Kidney (tissue), 14 donors: ENCODE results near the gene TOR3A. TPM values are rescaled to one million over a fixed set of nuclear protein-coding genes. Genes with fewer than 3 reads are reported as not detected.
A peak's percentile ranks its signal among the peaks of the same experiment; 100 is the strongest.

ENCODE experiments used
- DNase-seq, 5 donors: peaks; one replicate each; pipeline ENCODE4 v3.0.0-alpha.2; 2013 to 2020
- FAIRE-seq: peaks from 2 replicates; lab custom pipeline; 2012; peaks lifted over from hg19 to GRCh38; lab: Jason Lieb, UNC
- H3K27ac ChIP-seq, 2 donors: one replicate each; pipeline ENCODE4 v1.7.0; 2013; ENCODE audit warnings: low read depth in 2 of 2, low read length in 2 of 2, inconsistent platforms in 1 of 2
- H3K27me3 ChIP-seq: one replicate; pipeline ENCODE4 v1.7.1; 2013; ENCODE audit warnings: low read length, inconsistent platforms; ENCODE audit not compliant: control insufficient read depth, insufficient read depth
- H3K36me3 ChIP-seq, 3 donors: one replicate each; pipeline versions ENCODE4 v1.7.0 to v1.7.1; 2013; ENCODE audit warnings: low read length in 3 of 3, control low read depth in 1 of 3, inconsistent platforms in 1 of 3; ENCODE audit not compliant: insufficient read depth in 3 of 3, control insufficient read depth in 2 of 3
- H3K4me1 ChIP-seq, 3 donors: one replicate each; pipeline versions ENCODE4 v1.7.0 to v1.7.1; 2013; ENCODE audit warnings: low read length in 3 of 3, inconsistent platforms in 1 of 3, low read depth in 1 of 3; ENCODE audit not compliant: control insufficient read depth in 2 of 3, insufficient read depth in 2 of 3
- H3K4me3 ChIP-seq, 3 donors: one replicate each; pipeline versions ENCODE4 v1.7.0 to v1.8.1; 2013; ENCODE audit warnings: low read length in 3 of 3, control low read depth in 1 of 3, inconsistent platforms in 1 of 3
- H3K9ac ChIP-seq, 3 donors: one replicate each; pipeline versions ENCODE4 v1.7.0 to v1.7.1; 2013; ENCODE audit warnings: low read length in 3 of 3, control low read depth in 1 of 3, inconsistent platforms in 1 of 3
- H3K9me3 ChIP-seq, 3 donors: one replicate each; pipeline versions ENCODE4 v1.7.0 to v1.7.1; 2013; ENCODE audit warnings: low read length in 3 of 3, control low read depth in 1 of 3, inconsistent platforms in 1 of 3; ENCODE audit not compliant: control insufficient read depth in 2 of 3, insufficient read depth in 1 of 3
- CTCF ChIP-seq: IDR thresholded peaks from 3 replicates; pipeline ENCODE4 v1.5.1; 2012; ENCODE audit warnings: mild to moderate bottlenecking, moderate library complexity, borderline replicate concordance; ENCODE audit not compliant: insufficient read depth; ENCODE audit errors: extremely low read depth
- intact Hi-C: fragments of 100-400 bp; cut with DNase I; formaldehyde crosslinking; loops from one replicate; pipeline ENCODE4 v1.11.1; 2022
- polyA plus RNA-seq: library from polyadenylated mRNA; stranded (reverse); fragments of 350-450 nt; fragmentation: Illumina TruSeq; extraction: RNeasy Lipid Tissue Mini Kit (QIAGEN cat#74804); gene quantifications from one replicate; pipeline ENCODE4 v1.2.3, GENCODE V29; 2014; ENCODE audit warnings: low read depth, low replicate concordance; ENCODE audit not compliant: insufficient read depth
- total RNA-seq: library from RNA; stranded (reverse); fragmentation: NEBNext Ultra II Directional; extraction: Animal tissue kit (Norgen Biotek cat#: 25700); gene quantifications from one replicate; pipeline ENCODE4 v1.2.1, GENCODE V29; 2021
- donor health status: control.
- donor health status: control.
- donor health status: control.
- donor health status: control.
- donor health status: control.
- donor health status: DM: yes; HTN: yes; CAD: no.
- donor health status: Normal renal cell carcinoma (clear cell type).

Gene TOR3A
- total and polyA plus RNA-seq, 2 donors from 2014 or later = 23.1 to 33.1 TPM

- no peak overlapping the region for H3K9ac ChIP-seq
- peaks cover 0 to 15% (median 8%) of the 10 kb centered on the region in 3 donors for H3K4me1 ChIP-seq
- no peak overlapping the region for H3K4me3 ChIP-seq
- no peaks in the 10 kb centered on the region for H3K27me3 ChIP-seq
- FAIRE-seq = no peak
- no peak for TF ChIP-seq CTCF
- intact Hi-C loops = loop anchor here (10.0 kb wide), 1 partner anchor 270 kb away; the partner anchor contains the start of gene AXDND1
- no peaks in the 10 kb centered on the region for H3K9me3 ChIP-seq
- peaks cover 2 to 25% (median 21%) of the 10 kb centered on the region in 3 donors for H3K36me3 ChIP-seq
- no peak overlapping the region for H3K27ac ChIP-seq
- peak in 1 of 5 donors; percentile 21 for DNase-seq
Measured at GRCh38 chr1:179094818-179095217, 12.9 kb downstream of the TOR3A start.

GRCh38 chr1:179095377-179095776, 13.5 kb downstream of the TOR3A start:
- H3K27ac ChIP-seq = no peak overlapping the region
- peaks cover 0 to 13% (median 8%) of the 10 kb centered on the region in 3 donors for H3K4me1 ChIP-seq
- DNase-seq = no peak
- intact Hi-C loops = loop anchor here (10.0 kb wide), 1 partner anchor 269 kb away; the partner anchor contains the start of gene AXDND1
- H3K27me3 ChIP-seq = no peaks in the 10 kb centered on the region
- H3K9me3 ChIP-seq = no peaks in the 10 kb centered on the region
- H3K9ac ChIP-seq = no peak overlapping the region
- no peak overlapping the region for H3K4me3 ChIP-seq
- peaks cover 2 to 25% (median 21%) of the 10 kb centered on the region in 3 donors for H3K36me3 ChIP-seq
- TF ChIP-seq CTCF = no peak
- FAIRE-seq = no peak

- DNase-seq (no peak), FAIRE-seq (no peak)
- Histone ChIP-seq H3K27me3 (no peaks in the 10 kb centered on the region), H3K4me1 (peaks cover 0 to 8% (median 8%) of the 10 kb centered on the region in 3 donors), H3K27ac (no peak overlapping the region), H3K9ac (no peak overlapping the region), H3K4me3 (no peak overlapping the region), H3K36me3 (peaks cover 2 to 25% (median 21%) of the 10 kb centered on the region in 3 donors), H3K9me3 (no peaks in the 10 kb centered on the region)
- intact Hi-C loops = loop anchor here (10.0 kb wide), 1 partner anchor 269 kb away; the partner anchor contains the start of gene AXDND1
- no peak for TF ChIP-seq CTCF
Measured at GRCh38 chr1:179095924-179096323, 14.1 kb downstream of the TOR3A start.
